SU-DHL-6 (cell line): ENCODE data around the gene MPZL1.

ENCODE experiments used
- H2AFZ ChIP-seq: fragments of 200-600 bp; sonication (generic); 2 replicates; pipeline ENCODE4 v1.6.1; 2014; ENCODE audit warnings: low read depth, mild to moderate bottlenecking, moderate library complexity, mixed read lengths, antibody characterized with exemption, low read length; ENCODE audit not compliant: severe bottlenecking
- H3F3A ChIP-seq: fragments of 200-600 bp; shearing (Covaris generic); 2 replicates; pipeline ENCODE4 v1.6.0; 2016; ENCODE audit warnings: antibody characterized with exemption, mild to moderate bottlenecking; ENCODE audit not compliant: insufficient read depth
- H3K27ac ChIP-seq: fragments of 200-600 bp; sonication (generic); 2 replicates; pipeline ENCODE4 v1.5.1; 2016; ENCODE audit warnings: low read depth, mild to moderate bottlenecking, low read length, moderate library complexity, mixed read lengths
- H3K27me3 ChIP-seq: fragments of 200-600 bp; sonication (generic), shearing (Covaris generic); 2 replicates; pipeline ENCODE4 v1.6.0; 2014; ENCODE audit warnings: mild to moderate bottlenecking, low read length
- H3K36me3 ChIP-seq: fragments of 200-600 bp; sonication (generic); 2 replicates; pipeline ENCODE4 v1.6.1; 2014; ENCODE audit warnings: mild to moderate bottlenecking, low read length, mixed read lengths
- H3K4me2 ChIP-seq: fragments of 300-600, 200-600 bp; shearing (Covaris generic), sonication (generic); 2 replicates; pipeline ENCODE4 v1.6.0; 2014; ENCODE audit warnings: low read length, low read depth, mild to moderate bottlenecking; ENCODE audit not compliant: poor library complexity, severe bottlenecking
- H3K4me3 ChIP-seq: fragments of 200-600 bp; sonication (generic); 2 replicates; pipeline ENCODE4 v1.5.1; 2014; ENCODE audit warnings: antibody characterized with exemption, low read length, mild to moderate bottlenecking, mixed read lengths; ENCODE audit not compliant: insufficient read depth, poor library complexity, severe bottlenecking
- H3K79me2 ChIP-seq: fragments of 200-600 bp; sonication (generic); 2 replicates; pipeline ENCODE4 v1.6.1; 2014; ENCODE audit warnings: mild to moderate bottlenecking, low read length, moderate library complexity; ENCODE audit not compliant: insufficient read depth
- H3K9ac ChIP-seq: fragments of 200-600 bp; sonication (generic); 2 replicates; pipeline ENCODE4 v1.7.0; 2014; ENCODE audit warnings: mild to moderate bottlenecking, low read length
- H3K9me2 ChIP-seq: fragments of 200-600 bp; sonication (generic); replicated peaks from 2 replicates; pipeline ENCODE4 v1.6.1; 2014; ENCODE audit warnings: low read length; ENCODE audit not compliant: insufficient read depth
- H3K9me3 ChIP-seq: fragments of 200-600 bp; sonication (generic); 2 replicates; pipeline ENCODE4 v1.6.1; 2014; ENCODE audit warnings: low read length, mixed read lengths; ENCODE audit not compliant: insufficient read depth
- H4K20me1 ChIP-seq: fragments of 200-600 bp; sonication (generic); 2 replicates; pipeline ENCODE4 v1.6.1; 2014; ENCODE audit warnings: low read depth, mild to moderate bottlenecking, antibody characterized with exemption, low read length, moderate library complexity, mixed read lengths
- EZH2phosphoT487 ChIP-seq: fragments of 200-600 bp; sonication (generic), shearing (Covaris generic); conservative IDR thresholded peaks from 2 replicates; pipeline ENCODE4 v1.6.1; 2018; ENCODE audit warnings: mild to moderate bottlenecking, antibody characterized with exemption, low read length, moderate library complexity, mixed read lengths
- TF ChIP-seq, protein P1 (sequence below): fragments of 200-600 bp; sonication (generic); IDR thresholded peaks from one replicate; pipeline ENCODE4 v1.5.1; 2017; ENCODE audit warnings: antibody characterized with exemption, mild to moderate bottlenecking, low read length, moderate library complexity; ENCODE audit not compliant: insufficient read depth, poor library complexity, severe bottlenecking

Gene MPZL1

GRCh38 chr1:167749741-167750140 is 28.0 kb downstream of the MPZL1 start:
- Histone ChIP-seq H3K9me3 (no peaks in the 10 kb centered on the region), H4K20me1 (no peaks in the 10 kb centered on the region), H3K27ac (no peak overlapping the region), H3K4me2 (no peak overlapping the region), H2AFZ (no peak overlapping the region), H3F3A (no peaks in the 10 kb centered on the region), H3K4me3 (no peak overlapping the region), H3K36me3 (no peaks in the 10 kb centered on the region), H3K79me2 (no peaks in the 10 kb centered on the region), H3K27me3 (no peaks in the 10 kb centered on the region), H3K9me2 (no peaks in the 10 kb centered on the region), H3K9ac (no peak overlapping the region)
- TF ChIP-seq, protein P1, sequence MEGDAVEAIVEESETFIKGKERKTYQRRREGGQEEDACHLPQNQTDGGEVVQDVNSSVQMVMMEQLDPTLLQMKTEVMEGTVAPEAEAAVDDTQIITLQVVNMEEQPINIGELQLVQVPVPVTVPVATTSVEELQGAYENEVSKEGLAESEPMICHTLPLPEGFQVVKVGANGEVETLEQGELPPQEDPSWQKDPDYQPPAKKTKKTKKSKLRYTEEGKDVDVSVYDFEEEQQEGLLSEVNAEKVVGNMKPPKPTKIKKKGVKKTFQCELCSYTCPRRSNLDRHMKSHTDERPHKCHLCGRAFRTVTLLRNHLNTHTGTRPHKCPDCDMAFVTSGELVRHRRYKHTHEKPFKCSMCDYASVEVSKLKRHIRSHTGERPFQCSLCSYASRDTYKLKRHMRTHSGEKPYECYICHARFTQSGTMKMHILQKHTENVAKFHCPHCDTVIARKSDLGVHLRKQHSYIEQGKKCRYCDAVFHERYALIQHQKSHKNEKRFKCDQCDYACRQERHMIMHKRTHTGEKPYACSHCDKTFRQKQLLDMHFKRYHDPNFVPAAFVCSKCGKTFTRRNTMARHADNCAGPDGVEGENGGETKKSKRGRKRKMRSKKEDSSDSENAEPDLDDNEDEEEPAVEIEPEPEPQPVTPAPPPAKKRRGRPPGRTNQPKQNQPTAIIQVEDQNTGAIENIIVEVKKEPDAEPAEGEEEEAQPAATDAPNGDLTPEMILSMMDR, result no peak
- no peak for TF ChIP-seq EZH2phosphoT487

DNA sequence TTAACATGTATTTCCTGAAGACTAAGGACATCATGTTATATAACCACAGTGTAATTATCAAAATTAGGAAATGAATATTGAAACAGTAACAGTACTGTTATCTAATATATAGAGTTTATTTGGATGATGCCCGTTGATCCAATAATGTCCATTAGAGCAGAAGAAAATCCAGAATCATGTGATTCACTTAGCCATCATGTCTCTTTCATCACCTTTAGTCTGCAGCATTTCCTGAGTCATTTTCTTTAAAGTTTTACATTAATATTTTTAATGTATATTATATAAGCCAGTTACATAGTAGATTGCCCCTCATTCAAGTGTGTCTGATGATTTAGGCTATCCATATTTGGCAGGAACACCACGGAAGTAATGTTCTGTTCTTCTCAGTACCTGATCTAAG is 28.9 kb downstream of the MPZL1 start:
- H3K9me3 ChIP-seq, result no peaks in the 10 kb centered on the region
- no peak overlapping the region for H3K27ac ChIP-seq
- TF ChIP-seq EZH2phosphoT487, result no peak
- TF ChIP-seq, protein P1, result no peak
- no peaks in the 10 kb centered on the region for H3K9me2 ChIP-seq
- H3K4me3 ChIP-seq, result no peak overlapping the region
- no peaks in the 10 kb centered on the region for H4K20me1 ChIP-seq
- H3F3A ChIP-seq, result no peaks in the 10 kb centered on the region; the same call in 1 of the 2 replicates
- no peak overlapping the region for H2AFZ ChIP-seq
- no peak overlapping the region for H3K9ac ChIP-seq
- H3K79me2 ChIP-seq, result no peaks in the 10 kb centered on the region
- no peaks in the 10 kb centered on the region for H3K27me3 ChIP-seq
- no peak overlapping the region for H3K4me2 ChIP-seq
- H3K36me3 ChIP-seq, result no peaks in the 10 kb centered on the region

GRCh38 chr1:167751676-167752075 is 29.9 kb downstream of the MPZL1 start:
- H3K4me3 ChIP-seq, result no peak overlapping the region
- H3K27ac ChIP-seq, result no peak overlapping the region
- no peaks in the 10 kb centered on the region for H3K9me3 ChIP-seq
- H3K9me2 ChIP-seq, result no peaks in the 10 kb centered on the region
- TF ChIP-seq, protein P1, result no peak
- TF ChIP-seq EZH2phosphoT487, result no peak
- H3K79me2 ChIP-seq, result no peaks in the 10 kb centered on the region
- H3K27me3 ChIP-seq, result no peaks in the 10 kb centered on the region
- no peak overlapping the region for H3K9ac ChIP-seq
- no peak overlapping the region for H3K4me2 ChIP-seq
- H3F3A ChIP-seq, result no peaks in the 10 kb centered on the region; the same call in 1 of the 2 replicates
- H3K36me3 ChIP-seq, result no peaks in the 10 kb centered on the region
- H2AFZ ChIP-seq, result no peak overlapping the region
- no peaks in the 10 kb centered on the region for H4K20me1 ChIP-seq
